ENCODE measurements around the gene STAU1.

STAU1 gene

DNA sequence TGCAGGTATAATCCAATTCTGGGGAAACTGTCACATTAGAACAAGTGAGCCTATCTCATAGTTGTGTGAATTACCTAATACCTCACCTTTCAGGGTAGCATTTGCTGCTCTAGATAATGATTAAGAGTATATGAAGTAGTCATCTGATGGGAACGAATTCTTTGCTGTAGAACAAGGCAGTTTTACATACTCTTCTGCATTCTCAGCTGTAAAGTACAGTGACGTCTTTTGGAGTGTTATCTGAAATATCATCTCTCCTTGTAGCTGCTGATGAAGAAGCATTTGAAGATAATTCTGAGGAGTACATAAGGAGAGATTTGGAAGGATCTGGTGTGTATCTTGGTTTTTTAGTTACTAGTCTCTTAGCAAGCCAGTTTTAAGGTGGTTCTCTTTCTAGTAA, 113.6 kb downstream of the STAU1 start:
- TF ChIP-seq, protein P1, sequence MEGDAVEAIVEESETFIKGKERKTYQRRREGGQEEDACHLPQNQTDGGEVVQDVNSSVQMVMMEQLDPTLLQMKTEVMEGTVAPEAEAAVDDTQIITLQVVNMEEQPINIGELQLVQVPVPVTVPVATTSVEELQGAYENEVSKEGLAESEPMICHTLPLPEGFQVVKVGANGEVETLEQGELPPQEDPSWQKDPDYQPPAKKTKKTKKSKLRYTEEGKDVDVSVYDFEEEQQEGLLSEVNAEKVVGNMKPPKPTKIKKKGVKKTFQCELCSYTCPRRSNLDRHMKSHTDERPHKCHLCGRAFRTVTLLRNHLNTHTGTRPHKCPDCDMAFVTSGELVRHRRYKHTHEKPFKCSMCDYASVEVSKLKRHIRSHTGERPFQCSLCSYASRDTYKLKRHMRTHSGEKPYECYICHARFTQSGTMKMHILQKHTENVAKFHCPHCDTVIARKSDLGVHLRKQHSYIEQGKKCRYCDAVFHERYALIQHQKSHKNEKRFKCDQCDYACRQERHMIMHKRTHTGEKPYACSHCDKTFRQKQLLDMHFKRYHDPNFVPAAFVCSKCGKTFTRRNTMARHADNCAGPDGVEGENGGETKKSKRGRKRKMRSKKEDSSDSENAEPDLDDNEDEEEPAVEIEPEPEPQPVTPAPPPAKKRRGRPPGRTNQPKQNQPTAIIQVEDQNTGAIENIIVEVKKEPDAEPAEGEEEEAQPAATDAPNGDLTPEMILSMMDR (IDR thresholded peaks at IDR 0.05; ENCODE audit: insufficient read depth, low read depth, low read length, missing control alignments) = no peak
- no peak overlapping the region for H3K4me3 ChIP-seq (ENCODE audit: low read depth, low read length)
- DNase-seq (ENCODE audit: low read depth) = no peak

All from GM12865 (cell line).